HepG2 (cell line): ENCODE measurements around the gene URM1. TPM values are rescaled to one million over a fixed set of nuclear protein-coding genes. Genes with fewer than 3 reads are reported as not detected.
A peak's percentile ranks its signal among the peaks of the same experiment; 100 is the strongest.

Experiments
- CEBPB ChIP-seq: IDR thresholded peaks from 2 replicates; pipeline ENCODE4 v1.6.1; 2011; ENCODE audit warnings: low read depth, low read length, improper control_type of control experiment, borderline replicate concordance
- DR1 ChIP-seq: sonication (generic); formaldehyde crosslinking; IDR thresholded peaks from 2 replicates; pipeline ENCODE4 v1.8.0; 2021; ENCODE audit warnings: mild to moderate bottlenecking, missing genetic modification reagents, inconsistent platforms
- HNRNPH1 ChIP-seq: fragments of 200-400 bp; formaldehyde crosslinking; optimal IDR thresholded peaks from 2 replicates; pipeline ENCODE3; 2017; ENCODE audit warnings: mild to moderate bottlenecking, low read depth, low read length
- ISL2 ChIP-seq: sonication (generic); formaldehyde crosslinking; IDR thresholded peaks from 2 replicates; pipeline ENCODE4 v1.5.0; 2020; ENCODE audit warnings: missing genetic modification reagents
- JUN ChIP-seq: sonication (generic); formaldehyde crosslinking; IDR thresholded peaks from 2 replicates; pipeline ENCODE4 v1.4.0; 2020; ENCODE audit warnings: mild to moderate bottlenecking, missing genetic modification reagents
- KDM1A ChIP-seq: IDR thresholded peaks from 2 replicates; pipeline ENCODE4 v1.6.1; 2016; ENCODE audit warnings: missing compliant biosample characterization
- MED1 ChIP-seq: sonication (generic); formaldehyde crosslinking; IDR thresholded peaks from 2 replicates; pipeline ENCODE4 v1.4.0; 2020; ENCODE audit warnings: missing genetic modification reagents
- MZF1 ChIP-seq: sonication (generic); formaldehyde crosslinking; IDR thresholded peaks from 2 replicates; pipeline ENCODE4 v1.8.1; 2023; ENCODE audit warnings: mild to moderate bottlenecking, missing genetic modification reagents, borderline replicate concordance
- RARG ChIP-seq: sonication (generic); formaldehyde crosslinking; IDR thresholded peaks from 2 replicates; pipeline ENCODE4 v1.4.0; 2020; ENCODE audit warnings: low read depth, mild to moderate bottlenecking, missing genetic modification reagents
- TBP ChIP-seq: sonication (generic); formaldehyde crosslinking; IDR thresholded peaks from 2 replicates; pipeline ENCODE4 v1.5.0; 2020; ENCODE audit warnings: missing genetic modification reagents
- ZFP41 ChIP-seq: sonication (generic); formaldehyde crosslinking; IDR thresholded peaks from 2 replicates; pipeline ENCODE4 v1.4.0; 2020; ENCODE audit warnings: mild to moderate bottlenecking, missing genetic modification reagents, borderline replicate concordance
- ZFP62 ChIP-seq: sonication (generic); formaldehyde crosslinking; IDR thresholded peaks from 2 replicates; pipeline ENCODE4 v1.4.0; 2020; ENCODE audit warnings: missing genetic modification reagents
- ZNF143 ChIP-seq: sonication (generic); formaldehyde crosslinking; IDR thresholded peaks from 2 replicates; pipeline ENCODE4 v1.4.0; 2020; ENCODE audit warnings: missing genetic modification reagents
- ZNF292 ChIP-seq: sonication (generic); formaldehyde crosslinking; IDR thresholded peaks from 2 replicates; pipeline ENCODE4 v1.8.1; 2022; ENCODE audit warnings: mild to moderate bottlenecking, low read depth, missing genetic modification reagents, borderline replicate concordance
- ZNF354B ChIP-seq: sonication (generic); formaldehyde crosslinking; IDR thresholded peaks from 2 replicates; pipeline ENCODE4 v1.8.0; 2022; ENCODE audit warnings: mild to moderate bottlenecking, missing genetic modification reagents
- ZNF451 ChIP-seq: sonication (generic); formaldehyde crosslinking; IDR thresholded peaks from 2 replicates; pipeline ENCODE4 v1.5.0; 2020; ENCODE audit warnings: mild to moderate bottlenecking, missing genetic modification reagents
- ZNF749 ChIP-seq: sonication (generic); formaldehyde crosslinking; IDR thresholded peaks from 2 replicates; pipeline ENCODE4 v1.8.0; 2022; ENCODE audit warnings: mild to moderate bottlenecking, missing genetic modification reagents, moderate library complexity, borderline replicate concordance
- ZNF891 ChIP-seq: sonication (generic); formaldehyde crosslinking; IDR thresholded peaks from 2 replicates; pipeline ENCODE4 v1.5.0; 2020; ENCODE audit warnings: mild to moderate bottlenecking, missing genetic modification reagents
- polyA plus RNA-seq, 8 experiments: library from polyadenylated mRNA; depleted of rRNA in 3 of 8; stranded (reverse) in 7 of 8; unstranded in 1 of 8; fragments of >200 nt; fragmentation: Illumina TruSeq in 4 of 8; extraction: Trizol in 4 of 8; gene quantifications; 2 replicates each; pipeline versions ENCODE4 v1.2.1 to v1.2.3, GENCODE V29; 2011 to 2016; ENCODE audit warnings: low read depth in 4 of 8, missing spikeins in 1 of 8, mixed read lengths in 1 of 8; ENCODE audit not compliant: insufficient read depth in 1 of 8
- total RNA-seq, 5 experiments: library from RNA; depleted of rRNA; stranded (reverse); fragments of >200 nt; fragmentation: Illumina TruSeq; extraction: Trizol; gene quantifications; 2 replicates each; pipeline ENCODE4 v1.2.3, GENCODE V29; 2016; ENCODE audit warnings: low read depth in 1 of 5
- TF ChIP-seq, protein P1 (sequence below): sonication (generic); formaldehyde crosslinking; IDR thresholded peaks from 2 replicates; pipeline ENCODE4 v1.8.0; 2022; ENCODE audit warnings: mild to moderate bottlenecking, missing genetic modification reagents
- TF ChIP-seq, protein P2 (sequence below): IDR thresholded peaks from 2 replicates; pipeline ENCODE4 v1.6.1; 2016; ENCODE audit warnings: low read depth
- TF ChIP-seq, protein P3 (sequence below): sonication (generic); formaldehyde crosslinking; IDR thresholded peaks from 2 replicates; pipeline ENCODE4 v1.5.1; 2020; ENCODE audit warnings: mild to moderate bottlenecking, missing genetic modification reagents, moderate library complexity
- TF ChIP-seq, protein P4 (sequence below): sonication (generic); formaldehyde crosslinking; IDR thresholded peaks from 2 replicates; pipeline ENCODE4 v1.9.0; 2021; ENCODE audit warnings: missing genetic modification reagents, borderline replicate concordance

Gene URM1
- total and polyA plus RNA-seq, 2 of the 13 experiments (the other 11 are each of a cell fraction or from before 2014, with no cell fraction given), result 37.1 to 41.3 TPM

DNA sequence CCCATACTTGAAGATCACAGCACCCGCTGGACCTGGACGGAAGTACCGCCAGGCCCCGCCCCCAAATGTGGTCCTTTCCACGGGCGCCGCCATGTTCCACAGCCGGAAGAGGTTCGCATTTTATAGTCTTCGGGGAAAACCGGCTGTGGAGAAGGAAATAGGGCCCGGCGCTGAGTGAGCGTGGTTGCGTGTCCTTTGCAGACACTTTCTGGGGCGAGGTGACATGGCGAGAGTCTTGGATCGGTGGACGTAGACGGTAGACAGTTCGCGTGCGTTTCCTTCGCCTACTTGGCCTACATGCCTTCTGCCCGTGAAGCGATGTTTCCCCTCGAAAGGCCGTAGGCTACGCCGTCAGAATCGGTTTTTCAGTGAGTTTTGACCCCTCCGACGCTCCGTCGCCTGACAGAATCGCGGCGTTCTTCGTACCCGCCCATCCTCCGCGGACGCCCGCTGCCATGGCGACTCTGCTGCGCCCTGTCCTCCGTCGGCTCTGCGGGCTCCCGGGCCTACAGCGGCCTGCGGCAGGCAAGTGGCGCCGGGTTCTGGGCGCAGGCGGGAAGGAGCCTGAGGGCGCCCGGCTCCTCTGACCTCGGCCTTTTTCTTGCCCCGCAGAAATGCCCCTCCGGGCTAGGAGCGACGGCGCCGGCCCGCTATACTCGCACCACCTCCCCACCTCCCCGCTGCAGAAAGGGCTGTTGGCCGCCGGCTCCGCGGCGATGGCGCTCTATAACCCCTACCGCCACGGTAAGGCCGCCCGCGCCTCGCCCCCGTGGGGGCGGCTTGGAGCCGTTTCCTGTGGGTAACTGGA lies 48.6 kb upstream of the URM1 start, which contains the start of the genes COQ4 and TRUB2 (continued):
- TF ChIP-seq ZNF292 (CRISPR knock-in tag) (no peak), ZNF749 (peak; percentile 60; the same call in 1 of the 2 replicates), MZF1 (no peak), MED1 (CRISPR knock-in tag) (peak; percentile 73), ZNF354B (CRISPR knock-in tag) (0 out of 2 replicates have a peak, but pooled peaks have one; percentile 22), ZNF451 (CRISPR knock-in tag) (peak; percentile 75), DR1 (CRISPR knock-in tag) (0 out of 2 replicates have a peak, but pooled peaks have one; percentile 58), ZNF891 (CRISPR knock-in tag) (peak; percentile 94), HNRNPH1 (no peak), TBP (CRISPR knock-in tag) (0 out of 2 replicates have a peak, but pooled peaks have one; percentile 43), RARG (no peak), ZFP41 (CRISPR knock-in tag) (peak; percentile 80; the same call in 1 of the 2 replicates), ZFP62 (no peak), CEBPB (no peak), ZNF143 (CRISPR knock-in tag) (peak; percentile 71), KDM1A (no peak), JUN (CRISPR knock-in tag) (peak; percentile 50; the same call in 1 of the 2 replicates), ISL2 (CRISPR knock-in tag) (peak; percentile 58)
- TF ChIP-seq, protein P1, sequence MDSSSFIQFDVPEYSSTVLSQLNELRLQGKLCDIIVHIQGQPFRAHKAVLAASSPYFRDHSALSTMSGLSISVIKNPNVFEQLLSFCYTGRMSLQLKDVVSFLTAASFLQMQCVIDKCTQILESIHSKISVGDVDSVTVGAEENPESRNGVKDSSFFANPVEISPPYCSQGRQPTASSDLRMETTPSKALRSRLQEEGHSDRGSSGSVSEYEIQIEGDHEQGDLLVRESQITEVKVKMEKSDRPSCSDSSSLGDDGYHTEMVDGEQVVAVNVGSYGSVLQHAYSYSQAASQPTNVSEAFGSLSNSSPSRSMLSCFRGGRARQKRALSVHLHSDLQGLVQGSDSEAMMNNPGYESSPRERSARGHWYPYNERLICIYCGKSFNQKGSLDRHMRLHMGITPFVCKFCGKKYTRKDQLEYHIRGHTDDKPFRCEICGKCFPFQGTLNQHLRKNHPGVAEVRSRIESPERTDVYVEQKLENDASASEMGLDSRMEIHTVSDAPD (CRISPR knock-in tag), result no peak
- TF ChIP-seq, protein P2, sequence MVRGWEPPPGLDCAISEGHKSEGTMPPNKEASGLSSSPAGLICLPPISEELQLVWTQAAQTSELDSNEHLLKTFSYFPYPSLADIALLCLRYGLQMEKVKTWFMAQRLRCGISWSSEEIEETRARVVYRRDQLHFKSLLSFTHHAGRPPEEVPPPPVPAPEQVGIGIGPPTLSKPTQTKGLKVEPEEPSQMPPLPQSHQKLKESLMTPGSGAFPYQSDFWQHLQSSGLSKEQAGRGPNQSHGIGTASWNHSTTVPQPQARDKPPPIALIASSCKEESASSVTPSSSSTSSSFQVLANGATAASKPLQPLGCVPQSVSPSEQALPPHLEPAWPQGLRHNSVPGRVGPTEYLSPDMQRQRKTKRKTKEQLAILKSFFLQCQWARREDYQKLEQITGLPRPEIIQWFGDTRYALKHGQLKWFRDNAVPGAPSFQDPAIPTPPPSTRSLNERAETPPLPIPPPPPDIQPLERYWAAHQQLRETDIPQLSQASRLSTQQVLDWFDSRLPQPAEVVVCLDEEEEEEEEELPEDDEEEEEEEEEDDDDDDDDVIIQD, result no peak
- TF ChIP-seq, protein P3, sequence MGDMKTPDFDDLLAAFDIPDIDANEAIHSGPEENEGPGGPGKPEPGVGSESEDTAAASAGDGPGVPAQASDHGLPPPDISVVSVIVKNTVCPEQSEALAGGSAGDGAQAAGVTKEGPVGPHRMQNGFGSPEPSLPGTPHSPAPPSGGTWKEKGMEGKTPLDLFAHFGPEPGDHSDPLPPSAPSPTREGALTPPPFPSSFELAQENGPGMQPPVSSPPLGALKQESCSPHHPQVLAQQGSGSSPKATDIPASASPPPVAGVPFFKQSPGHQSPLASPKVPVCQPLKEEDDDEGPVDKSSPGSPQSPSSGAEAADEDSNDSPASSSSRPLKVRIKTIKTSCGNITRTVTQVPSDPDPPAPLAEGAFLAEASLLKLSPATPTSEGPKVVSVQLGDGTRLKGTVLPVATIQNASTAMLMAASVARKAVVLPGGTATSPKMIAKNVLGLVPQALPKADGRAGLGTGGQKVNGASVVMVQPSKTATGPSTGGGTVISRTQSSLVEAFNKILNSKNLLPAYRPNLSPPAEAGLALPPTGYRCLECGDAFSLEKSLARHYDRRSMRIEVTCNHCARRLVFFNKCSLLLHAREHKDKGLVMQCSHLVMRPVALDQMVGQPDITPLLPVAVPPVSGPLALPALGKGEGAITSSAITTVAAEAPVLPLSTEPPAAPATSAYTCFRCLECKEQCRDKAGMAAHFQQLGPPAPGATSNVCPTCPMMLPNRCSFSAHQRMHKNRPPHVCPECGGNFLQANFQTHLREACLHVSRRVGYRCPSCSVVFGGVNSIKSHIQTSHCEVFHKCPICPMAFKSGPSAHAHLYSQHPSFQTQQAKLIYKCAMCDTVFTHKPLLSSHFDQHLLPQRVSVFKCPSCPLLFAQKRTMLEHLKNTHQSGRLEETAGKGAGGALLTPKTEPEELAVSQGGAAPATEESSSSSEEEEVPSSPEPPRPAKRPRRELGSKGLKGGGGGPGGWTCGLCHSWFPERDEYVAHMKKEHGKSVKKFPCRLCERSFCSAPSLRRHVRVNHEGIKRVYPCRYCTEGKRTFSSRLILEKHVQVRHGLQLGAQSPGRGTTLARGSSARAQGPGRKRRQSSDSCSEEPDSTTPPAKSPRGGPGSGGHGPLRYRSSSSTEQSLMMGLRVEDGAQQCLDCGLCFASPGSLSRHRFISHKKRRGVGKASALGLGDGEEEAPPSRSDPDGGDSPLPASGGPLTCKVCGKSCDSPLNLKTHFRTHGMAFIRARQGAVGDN (CRISPR knock-in tag), result peak; percentile 92
- TF ChIP-seq, protein P4, sequence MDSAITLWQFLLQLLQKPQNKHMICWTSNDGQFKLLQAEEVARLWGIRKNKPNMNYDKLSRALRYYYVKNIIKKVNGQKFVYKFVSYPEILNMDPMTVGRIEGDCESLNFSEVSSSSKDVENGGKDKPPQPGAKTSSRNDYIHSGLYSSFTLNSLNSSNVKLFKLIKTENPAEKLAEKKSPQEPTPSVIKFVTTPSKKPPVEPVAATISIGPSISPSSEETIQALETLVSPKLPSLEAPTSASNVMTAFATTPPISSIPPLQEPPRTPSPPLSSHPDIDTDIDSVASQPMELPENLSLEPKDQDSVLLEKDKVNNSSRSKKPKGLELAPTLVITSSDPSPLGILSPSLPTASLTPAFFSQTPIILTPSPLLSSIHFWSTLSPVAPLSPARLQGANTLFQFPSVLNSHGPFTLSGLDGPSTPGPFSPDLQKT, result no peak
